ENCODE data around the gene GRID1. TPM values are rescaled to one million over a fixed set of nuclear protein-coding genes. Genes with fewer than 3 reads are reported as not detected.
A peak's percentile ranks its signal among the peaks of the same experiment; 100 is the strongest.

GRID1 gene
- total and polyA plus RNA-seq, 8 donors = 0.31 to 8.5 (median 1.0) TPM; not detected in 1

- 62 to 92% (median 81%) methylated on average over 9 to 11 of the region's 11 CpGs for WGBS, 5 donors
- DNase-seq = peak in 1 of 2 donors; percentile 23
- intact Hi-C loops (cut with DNase I; ENCODE audit: low total_unique reads) = no loop called here
Measured at GRCh38 chr10:86139066-86139657, 227.4 kb downstream of the GRID1 start.

GRCh38 chr10:86138551-86139065, 228.0 kb downstream of the GRID1 start:
- WGBS, 5 donors = 87 to 93% (median 92%) methylated on average over 17 to 18 of the region's 18 CpGs

More at GRCh38 chr10:86139066-86139657, 227.4 kb downstream of the GRID1 start:
- TF ChIP-seq POLR2AphosphoS5 (IDR thresholded peaks at IDR 0.05) (no peak), POLR2A (IDR thresholded peaks at IDR 0.05) (no peak), EP300 (IDR thresholded peaks at IDR 0.05) (no peak), CTCF (IDR thresholded peaks at IDR 0.05) (peak in 2 of 7 experiments; percentile 20 to 24)
- H3K4me3 ChIP-seq = no peak overlapping the region
- H3K4me1 ChIP-seq = no peaks in the 10 kb centered on the region
- no peaks in the 10 kb centered on the region for H3K9me3 ChIP-seq
- H3K27me3 ChIP-seq = no peaks in the 10 kb centered on the region
- no peak overlapping the region for H3K27ac ChIP-seq
- H3K36me3 ChIP-seq = no peaks in the 10 kb centered on the region

DNA sequence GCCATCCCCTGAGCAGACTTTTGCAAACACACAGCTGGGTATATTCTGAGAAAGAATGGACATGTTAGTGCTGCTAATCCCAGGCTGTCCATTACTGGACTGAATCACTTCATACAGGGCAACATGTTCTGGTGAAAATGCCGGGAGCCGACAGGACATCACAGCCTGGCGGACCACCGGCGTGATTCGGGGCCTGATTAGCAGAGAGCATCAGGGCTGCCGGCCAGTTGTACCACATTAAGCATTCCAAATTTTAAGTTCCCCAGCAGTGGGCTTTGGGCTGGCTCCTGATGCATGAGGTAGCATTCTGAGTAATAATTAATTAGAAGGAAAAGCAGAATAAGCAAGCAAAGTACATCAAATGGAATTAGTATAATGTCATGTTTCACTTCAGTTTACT, 229.0 kb downstream of the GRID1 start:
- Histone ChIP-seq H3K9me3 (no peaks in the 10 kb centered on the region), H3K4me3 (no peak overlapping the region), H3K27me3 (no peaks in the 10 kb centered on the region), H3K4me1 (no peaks in the 10 kb centered on the region), H3K27ac (no peak overlapping the region), H3K36me3 (peaks cover 0 to 6% (median 0%) of the 10 kb centered on the region in 4 donors)
- no peak for DNase-seq
- TF ChIP-seq POLR2A (IDR thresholded peaks at IDR 0.05) (no peak), EP300 (IDR thresholded peaks at IDR 0.05) (no peak), CTCF (IDR thresholded peaks at IDR 0.05) (no peak), POLR2AphosphoS5 (IDR thresholded peaks at IDR 0.05) (no peak)
- intact Hi-C loops (cut with DNase I; ENCODE audit: low total_unique reads) = no loop called here
- WGBS, 5 donors = 78 to 91% (median 82%) methylated on average over 7 of the region's 7 CpGs

More at GRCh38 chr10:86138551-86139065, 228.0 kb downstream of the GRID1 start:
- Histone ChIP-seq H3K27ac (no peak overlapping the region), H3K9me3 (no peaks in the 10 kb centered on the region), H3K4me1 (no peaks in the 10 kb centered on the region), H3K27me3 (no peaks in the 10 kb centered on the region), H3K36me3 (peaks cover 0 to 5% (median 0%) of the 10 kb centered on the region in 4 donors), H3K4me3 (no peak overlapping the region)
- TF ChIP-seq CTCF (IDR thresholded peaks at IDR 0.05) (no peak), POLR2A (IDR thresholded peaks at IDR 0.05) (no peak), POLR2AphosphoS5 (IDR thresholded peaks at IDR 0.05) (no peak), EP300 (IDR thresholded peaks at IDR 0.05) (no peak)
- intact Hi-C loops (cut with DNase I; ENCODE audit: low total_unique reads) = no loop called here
- no peak for DNase-seq

DNA sequence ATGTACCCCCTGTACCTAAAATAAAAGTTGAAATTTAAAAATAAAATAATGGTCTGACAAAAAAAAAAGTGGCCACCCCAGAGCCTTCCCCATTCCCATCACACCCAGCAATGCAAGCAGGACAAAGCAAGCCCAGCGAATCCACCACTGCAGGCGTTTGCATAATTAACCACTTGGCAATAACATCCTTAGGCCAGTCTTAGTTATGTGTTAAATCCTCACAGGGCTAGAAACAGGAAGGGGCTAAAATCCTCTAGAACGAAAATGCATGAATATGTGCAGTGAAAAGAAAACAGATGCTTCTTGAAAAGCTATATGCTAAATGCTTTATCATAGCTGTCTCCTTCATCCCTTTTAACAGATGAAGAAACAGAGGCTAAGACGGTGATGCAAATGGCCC, 229.7 kb downstream of the GRID1 start:
- Histone ChIP-seq H3K27me3 (no peaks in the 10 kb centered on the region), H3K4me3 (no peak overlapping the region), H3K36me3 (peaks cover 0 to 6% (median 0%) of the 10 kb centered on the region in 4 donors), H3K27ac (no peak overlapping the region), H3K4me1 (no peaks in the 10 kb centered on the region), H3K9me3 (no peaks in the 10 kb centered on the region)
- intact Hi-C loops (cut with DNase I; ENCODE audit: low total_unique reads) = no loop called here
- WGBS, 5 donors = 64 to 78% (median 73%) methylated on average over 4 of the region's 4 CpGs
- no peak for TF ChIP-seq POLR2A (IDR thresholded peaks at IDR 0.05)
- no peak for TF ChIP-seq CTCF (IDR thresholded peaks at IDR 0.05)
- TF ChIP-seq POLR2AphosphoS5 (IDR thresholded peaks at IDR 0.05) = no peak
- TF ChIP-seq EP300 (IDR thresholded peaks at IDR 0.05) = no peak
- DNase-seq = no peak
